ENCODE data around the gene CARD8. TPM values are rescaled to one million over a fixed set of nuclear protein-coding genes. Genes with fewer than 3 reads are reported as not detected.

CARD8 gene
- total RNA-seq (2022; extraction: Qiagen RNA extraction; ENCODE audit: low read depth) = 11.1 to 19.2 TPM (median 16.9 TPM) in 5 replicates

DNA sequence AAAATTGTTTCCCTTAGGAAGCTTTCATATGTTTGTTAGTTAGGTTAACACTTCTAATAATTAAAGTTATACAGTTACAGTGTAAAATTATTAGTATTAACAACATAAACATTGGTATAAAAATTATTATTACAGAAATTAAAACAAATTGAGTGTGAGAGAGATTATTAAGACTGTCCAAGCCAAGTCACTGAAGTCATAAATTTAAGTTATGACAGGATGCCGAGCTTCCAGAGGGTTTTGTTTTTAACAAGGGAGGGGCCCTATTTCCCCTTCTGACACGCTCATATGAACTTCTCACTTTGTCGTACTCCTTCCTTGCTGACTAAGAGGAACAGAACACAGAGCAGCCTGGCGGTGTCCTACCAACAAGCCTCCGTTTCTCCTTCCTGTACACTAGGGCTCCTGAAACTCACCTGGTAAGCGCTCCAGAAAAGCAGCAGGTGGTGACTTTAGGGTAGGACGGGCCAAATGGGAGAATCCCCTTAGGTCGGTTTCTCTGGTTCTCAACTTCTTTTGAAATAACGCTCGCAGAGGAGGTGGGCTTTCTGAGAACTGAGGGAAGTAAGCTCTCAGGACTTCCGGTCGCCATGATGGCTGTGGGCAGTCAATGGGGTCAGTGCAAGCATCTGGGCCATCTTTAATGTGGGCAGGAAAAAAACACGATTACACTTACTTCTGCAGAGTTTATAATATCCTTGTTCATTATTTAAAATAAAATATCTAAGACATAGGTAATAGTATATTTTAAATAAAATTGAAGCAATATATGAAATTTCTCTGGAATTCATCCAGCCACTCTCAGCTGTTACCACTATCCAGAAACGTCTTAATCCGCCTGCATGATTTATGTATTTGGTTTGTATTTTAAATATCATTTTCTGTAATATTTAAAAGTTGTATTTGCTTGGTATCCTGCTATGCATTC, at the start of gene CARD8:
Gene CARD8, minus strand, starts transcription at position 537 of the 928 bp plus-strand sequence. CDS start 14,892 bp downstream, outside the sequence.

DNA sequence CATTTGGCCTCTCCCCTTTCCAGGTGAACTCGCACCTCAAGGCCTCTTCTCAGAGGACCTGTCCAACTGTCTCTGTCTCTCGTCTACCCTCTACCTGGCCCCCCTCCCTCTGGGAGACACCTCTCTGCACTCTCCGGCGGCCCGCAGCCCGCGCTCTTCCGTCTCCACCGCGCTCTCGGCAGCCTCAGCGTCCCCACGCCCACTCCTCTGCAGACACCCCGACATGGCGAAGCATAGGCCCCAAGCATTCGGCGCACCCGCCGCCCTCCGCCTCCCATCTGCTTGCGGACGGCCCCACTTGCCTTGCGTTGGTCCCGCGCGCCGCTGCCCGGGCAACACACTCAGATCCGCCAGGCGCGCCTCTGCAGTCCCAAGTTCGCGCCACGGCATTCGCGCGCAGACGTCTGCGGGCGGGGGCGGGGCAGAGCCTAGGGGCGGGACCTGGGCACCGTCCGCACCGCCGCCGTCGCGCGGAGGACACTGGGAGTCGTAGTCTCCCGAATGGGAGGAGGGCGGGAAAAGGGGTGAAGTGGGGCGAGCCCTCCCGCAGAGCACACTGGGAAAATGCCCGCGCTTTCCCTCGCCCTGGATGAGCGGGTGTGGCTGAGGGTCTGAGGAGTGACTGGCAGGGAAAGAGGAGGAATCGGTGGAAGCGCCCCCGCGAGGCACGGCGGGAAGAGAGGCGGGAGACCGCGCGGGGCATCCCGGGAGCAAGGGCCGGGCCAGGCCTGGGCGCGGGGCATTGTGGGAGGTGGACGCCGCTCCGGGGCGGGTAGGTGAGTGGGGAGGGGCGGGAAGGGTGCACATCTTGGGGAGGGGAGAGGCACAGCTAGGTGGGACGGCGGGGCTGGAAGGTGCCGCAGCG, 85.5 kb downstream of the CARD8 start, which contains the start of the genes LIG1 and ZSWIM9:
Gene LIG1, minus strand, starts transcription at position 406 of the 865 bp plus-strand sequence. CDS start 4,778 bp downstream, outside the sequence.
Gene ZSWIM9, plus strand, starts transcription at position 742 of the 865 bp plus-strand sequence. CDS start 1,123 bp downstream, outside the sequence.

Other genes starting within 250 kb of the CARD8 start
- not detected in 5 replicates for gene CABP5, start 211.8 kb downstream of the CARD8 start, total RNA-seq (2022; extraction: Qiagen RNA extraction; ENCODE audit: low read depth)
- 7.9 to 17.2 TPM (median 10.4 TPM) in 5 replicates for gene PLA2G4C, start 145.1 kb downstream of the CARD8 start, total RNA-seq (2022; extraction: Qiagen RNA extraction; ENCODE audit: low read depth)
- 56.5 to 65.6 TPM (median 62.2 TPM) in 5 replicates for gene LIG1, start 85.6 kb downstream of the CARD8 start, total RNA-seq (2022; extraction: Qiagen RNA extraction; ENCODE audit: low read depth)
- 4.8 to 6.7 TPM (median 6.3 TPM) in 5 replicates for gene ZSWIM9, start 85.2 kb downstream of the CARD8 start, total RNA-seq (2022; extraction: Qiagen RNA extraction; ENCODE audit: low read depth)
- gene ZNF114, start 14.2 kb upstream of the CARD8 start, total RNA-seq (2022; extraction: Qiagen RNA extraction; ENCODE audit: low read depth) = 7.0 to 7.4 TPM (median 7.1 TPM) in 5 replicates
- 424 to 489 TPM (median 444 TPM) in 5 replicates for gene EMP3, start 69.6 kb upstream of the CARD8 start, total RNA-seq (2022; extraction: Qiagen RNA extraction; ENCODE audit: low read depth)
- gene TMEM143, start 108.0 kb upstream of the CARD8 start, total RNA-seq (2022; extraction: Qiagen RNA extraction; ENCODE audit: low read depth) = 3.0 to 5.6 TPM (median 4.7 TPM) in 5 replicates
- gene SYNGR4, start 108.5 kb upstream of the CARD8 start, total RNA-seq (2022; extraction: Qiagen RNA extraction; ENCODE audit: low read depth) = 3.2 to 6.0 TPM (median 4.1 TPM) in 5 replicates
- 349 to 445 TPM (median 427 TPM) in 5 replicates for gene KDELR1, start 135.6 kb upstream of the CARD8 start, total RNA-seq (2022; extraction: Qiagen RNA extraction; ENCODE audit: low read depth)
- 6.9 to 10.3 TPM (median 9.5 TPM) in 5 replicates for gene GRIN2D, start 137.8 kb upstream of the CARD8 start, total RNA-seq (2022; extraction: Qiagen RNA extraction; ENCODE audit: low read depth)
- 94.7 to 125 TPM (median 108 TPM) in 5 replicates for gene GRWD1, start 190.1 kb upstream of the CARD8 start, total RNA-seq (2022; extraction: Qiagen RNA extraction; ENCODE audit: low read depth)
- gene KCNJ14, start 199.7 kb upstream of the CARD8 start, total RNA-seq (2022; extraction: Qiagen RNA extraction; ENCODE audit: low read depth) = 0.97 to 2.1 TPM (median 1.3 TPM) in 5 replicates
- 51.9 to 62.0 TPM (median 60.1 TPM) in 5 replicates for gene CYTH2, start 213.5 kb upstream of the CARD8 start, total RNA-seq (2022; extraction: Qiagen RNA extraction; ENCODE audit: low read depth)